ENCODE data around the gene PTPRK.
"Not testable (repeated sequence)": the region's sequence is repeated elsewhere in the genome, so short reads cannot be mapped to it uniquely, and the experiment has no call there.

The PTPRK gene

DNA sequence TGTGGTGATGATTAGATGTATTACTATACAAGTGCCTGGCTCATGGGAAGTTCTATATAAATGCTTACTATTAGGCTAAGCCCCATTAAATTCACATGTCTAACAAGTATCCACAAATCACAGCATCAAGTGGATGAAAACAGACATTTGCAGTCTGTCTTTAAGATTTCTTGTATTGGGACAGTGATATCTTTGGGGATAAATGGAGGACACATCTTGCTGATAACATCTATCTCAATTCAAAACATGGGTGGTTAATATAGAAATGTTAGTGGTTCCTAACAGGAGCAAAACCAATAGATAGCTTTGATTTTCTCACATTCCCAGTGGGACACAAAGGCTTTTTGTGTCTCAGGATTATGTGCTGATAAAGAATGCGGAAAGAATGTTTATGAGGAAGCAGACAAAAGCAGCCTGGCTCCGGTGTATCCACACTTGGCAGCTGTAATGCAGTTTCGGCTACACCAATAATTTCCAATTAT, 29.3 kb downstream of the PTPRK start:
- peak; percentile 85 for DNase-seq (ENCODE audit: low spot score)

DNA sequence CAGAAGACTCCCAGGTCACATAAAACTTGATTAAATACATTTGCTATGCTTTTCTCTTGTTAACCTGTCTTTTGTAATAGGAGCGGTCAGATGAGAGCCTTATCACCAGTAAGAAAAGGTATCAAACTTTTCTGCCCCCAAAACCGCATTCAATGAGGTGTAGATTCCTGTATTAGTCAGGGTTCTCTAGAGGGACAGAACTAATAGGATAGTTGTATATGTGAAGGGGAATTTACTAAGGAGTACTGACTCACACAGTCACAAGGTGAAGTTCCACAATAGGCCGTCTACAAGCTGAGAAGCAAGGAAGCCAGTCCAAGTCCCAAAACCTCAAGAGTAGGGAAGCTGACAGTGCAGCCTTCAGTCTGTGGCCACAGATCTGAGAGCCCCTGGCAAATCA, 32.7 kb downstream of the PTPRK start:
- no peak for DNase-seq (ENCODE audit: low spot score)

DNA sequence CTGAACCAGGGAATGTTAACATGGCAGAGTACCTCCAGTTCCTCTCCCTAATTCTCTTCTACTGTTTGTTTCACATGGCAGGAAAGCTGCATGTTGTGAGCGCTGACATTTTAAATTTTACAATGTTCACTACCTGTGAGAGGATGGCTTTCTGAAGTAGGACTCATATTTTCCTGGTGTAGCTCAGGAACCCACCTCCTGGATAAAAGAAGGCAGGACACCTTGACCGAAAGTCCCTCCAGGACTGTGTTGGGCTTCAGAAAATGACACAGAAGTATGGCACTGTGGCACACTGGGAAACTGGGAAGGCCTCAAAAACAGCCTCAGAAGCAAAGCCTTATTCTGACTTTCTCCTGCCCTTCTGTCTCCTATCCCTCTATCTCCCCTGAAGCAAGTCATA, 33.3 kb downstream of the PTPRK start:
- no peak for DNase-seq (ENCODE audit: low spot score)

DNA sequence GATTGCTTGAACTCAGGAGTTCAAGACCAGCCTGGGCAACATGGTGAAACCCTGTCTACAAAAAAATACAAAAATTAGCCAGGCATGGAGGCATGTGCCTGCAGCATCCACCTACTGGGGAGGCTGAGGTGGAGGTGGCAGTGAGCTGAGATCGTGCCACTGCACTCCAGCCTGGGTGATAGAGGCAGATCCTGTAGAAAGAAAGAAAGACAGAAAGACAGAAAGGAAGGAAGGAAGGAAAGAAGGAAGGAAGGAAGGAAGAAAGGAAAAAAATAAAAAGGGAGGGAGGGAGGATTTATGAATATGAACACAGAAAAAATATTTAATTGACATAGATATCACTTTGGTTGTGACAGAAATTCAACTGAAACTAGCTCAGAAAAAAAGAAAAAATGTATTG, 33.8 kb downstream of the PTPRK start:
- not testable (repeated sequence) for DNase-seq (ENCODE audit: low spot score)

DNA sequence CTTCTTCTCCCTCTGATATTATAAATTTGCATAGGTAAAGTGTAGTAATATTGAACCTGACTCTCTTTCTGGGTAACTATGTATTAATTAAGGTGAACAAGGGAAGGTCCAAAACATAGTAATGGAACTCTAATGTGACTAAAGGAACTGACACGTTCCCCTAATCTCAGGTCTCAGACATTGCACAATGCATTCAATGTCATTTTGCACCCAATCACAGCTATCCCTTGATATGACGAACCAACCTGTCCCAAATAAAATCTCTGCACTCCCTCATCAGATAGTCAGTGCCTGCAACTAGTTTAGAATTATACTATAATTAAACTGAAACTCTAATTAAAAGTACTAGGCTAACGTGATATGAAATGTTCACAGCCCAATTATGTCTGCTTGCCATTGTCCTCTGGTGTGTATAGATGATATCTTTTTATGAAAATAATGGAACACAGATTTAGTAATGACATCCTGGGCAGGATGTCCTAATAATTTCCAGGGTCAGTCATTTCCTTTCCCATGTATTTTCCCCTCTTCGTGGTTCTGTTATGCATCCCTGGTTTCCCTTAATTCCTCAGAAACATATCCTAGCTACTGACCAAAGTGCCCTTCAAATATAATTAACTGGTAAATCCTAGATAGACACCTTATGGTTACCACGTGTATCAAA, 36.8 kb downstream of the PTPRK start:
- peak; percentile 31 for DNase-seq (ENCODE audit: low spot score)

DNA sequence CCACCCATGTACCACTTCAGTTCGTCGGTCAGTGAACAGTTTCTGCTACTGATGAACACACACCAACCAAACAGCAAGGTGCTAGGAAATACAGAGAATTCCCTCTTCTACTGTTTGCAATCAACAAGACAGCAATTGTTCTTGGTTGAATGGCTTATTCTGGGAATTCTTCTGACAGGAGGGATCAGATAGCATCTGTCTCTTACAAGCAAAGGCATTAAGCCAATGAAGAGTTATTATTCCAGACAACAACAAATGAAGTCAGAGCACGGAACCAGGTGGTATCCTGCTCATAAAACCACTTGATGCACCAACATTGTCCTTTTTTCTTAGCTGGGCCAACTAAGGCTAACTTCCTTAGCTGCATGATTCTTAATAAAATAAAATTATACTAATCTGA, 37.8 kb downstream of the PTPRK start:
- peak; percentile 98 for DNase-seq (ENCODE audit: low spot score)

DNA sequence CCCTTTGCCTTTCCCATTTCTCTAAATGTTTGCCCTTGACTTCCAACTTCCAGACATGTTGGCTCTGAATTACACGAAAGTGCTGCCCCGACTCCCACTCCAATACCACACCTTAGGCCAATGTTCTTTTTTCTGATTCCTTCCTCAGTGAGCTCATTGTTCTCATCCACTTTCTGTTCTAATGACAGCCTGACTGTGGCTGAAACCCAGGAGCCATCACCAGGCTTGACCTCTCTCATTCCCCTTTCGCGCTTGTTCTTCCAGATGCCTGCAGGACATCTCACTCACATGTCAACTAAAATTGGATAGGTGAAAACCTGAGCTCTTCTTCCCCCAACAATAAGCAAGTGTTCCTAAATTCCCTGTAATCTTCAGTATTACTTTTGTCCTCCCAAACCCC, 40.4 kb downstream of the PTPRK start:
- no peak for DNase-seq (ENCODE audit: low spot score)

DNA sequence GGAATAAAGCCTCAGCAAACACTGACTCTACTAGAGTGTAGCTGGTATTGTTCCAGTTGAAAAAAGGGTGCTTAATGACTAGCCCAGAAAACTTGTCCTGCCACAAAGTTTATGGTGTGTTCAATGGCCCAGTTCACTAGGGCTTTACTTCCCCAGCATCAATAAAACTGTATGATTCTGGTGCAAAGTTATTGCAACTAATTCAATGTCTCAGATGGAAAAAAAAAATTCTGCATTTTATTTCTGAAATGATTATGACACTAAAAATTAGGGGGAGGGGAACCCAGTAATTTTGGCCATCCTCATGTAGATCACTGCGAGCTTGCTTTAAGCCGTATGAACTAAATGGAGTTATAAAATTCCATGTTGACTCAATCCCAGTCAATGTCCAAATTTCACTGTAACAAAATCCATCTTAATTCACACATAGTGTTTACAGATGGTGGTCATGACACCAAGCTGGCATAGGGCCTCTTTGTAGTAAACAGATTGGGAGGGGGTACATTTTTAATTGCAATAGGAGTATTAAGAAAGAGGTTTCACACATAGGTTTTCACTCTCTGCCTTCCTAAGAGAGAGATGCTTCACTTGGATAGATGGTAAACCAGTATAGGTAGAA, 41.2 kb downstream of the PTPRK start:
- peak; percentile 17 for DNase-seq (ENCODE audit: low spot score)

DNA sequence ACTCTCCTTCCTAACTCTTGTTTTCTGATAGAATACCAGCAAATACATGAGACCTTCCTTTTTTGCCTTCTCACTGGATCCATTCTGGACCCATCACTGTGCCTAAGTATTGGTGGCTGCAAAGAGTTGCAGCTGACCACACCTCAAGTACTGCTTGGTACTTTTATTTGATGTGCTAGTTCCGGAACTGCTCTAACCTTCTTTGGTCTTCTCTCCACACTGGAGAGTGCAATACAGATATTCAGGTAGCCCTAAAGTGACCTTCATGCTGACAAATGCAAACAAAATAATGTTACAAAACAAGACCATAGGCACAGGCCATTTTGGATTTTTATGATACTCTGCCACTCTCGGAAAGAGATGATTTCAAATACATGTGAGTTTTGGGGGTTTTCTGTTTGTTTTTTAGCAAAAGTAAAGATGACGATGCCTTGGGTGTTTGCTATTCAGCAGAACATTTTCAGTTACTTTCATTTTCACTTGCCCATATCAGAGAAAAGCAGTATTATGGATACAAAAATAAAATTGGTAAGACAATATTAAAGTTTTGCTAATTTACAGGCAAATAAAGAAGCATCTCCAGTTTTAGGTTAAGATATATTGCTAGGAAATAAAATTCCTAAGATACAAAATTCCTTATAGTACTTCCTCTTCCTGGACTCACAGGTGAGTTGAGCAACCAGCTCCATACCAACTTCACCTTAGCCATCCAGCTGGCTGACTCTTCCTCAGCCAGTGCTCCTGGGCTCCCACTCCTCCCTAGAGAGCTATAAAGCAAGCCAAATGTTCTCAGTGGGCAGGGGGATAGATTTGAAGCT, 42.0 kb downstream of the PTPRK start:
- peak; percentile 31 for DNase-seq (ENCODE audit: low spot score)

DNA sequence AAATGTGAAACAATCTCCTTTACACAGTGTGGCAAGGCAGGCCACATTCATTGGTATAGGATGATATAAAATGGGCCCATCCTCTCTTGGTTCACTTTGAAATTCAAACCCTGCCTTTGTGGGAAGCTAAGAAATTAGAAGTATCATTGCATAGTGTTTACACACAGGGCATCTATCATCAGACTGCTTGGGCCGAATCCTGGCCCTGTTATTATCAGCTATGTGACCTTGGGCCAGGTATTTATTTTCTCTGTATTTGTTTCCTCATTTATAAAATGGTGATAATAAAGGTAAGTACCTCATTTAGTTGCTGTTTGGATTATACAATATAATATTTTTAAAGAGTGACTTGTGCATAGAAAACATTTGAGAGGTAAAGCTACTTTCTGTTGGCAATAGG, 45.5 kb downstream of the PTPRK start:
- no peak for DNase-seq (ENCODE audit: low spot score)

DNA sequence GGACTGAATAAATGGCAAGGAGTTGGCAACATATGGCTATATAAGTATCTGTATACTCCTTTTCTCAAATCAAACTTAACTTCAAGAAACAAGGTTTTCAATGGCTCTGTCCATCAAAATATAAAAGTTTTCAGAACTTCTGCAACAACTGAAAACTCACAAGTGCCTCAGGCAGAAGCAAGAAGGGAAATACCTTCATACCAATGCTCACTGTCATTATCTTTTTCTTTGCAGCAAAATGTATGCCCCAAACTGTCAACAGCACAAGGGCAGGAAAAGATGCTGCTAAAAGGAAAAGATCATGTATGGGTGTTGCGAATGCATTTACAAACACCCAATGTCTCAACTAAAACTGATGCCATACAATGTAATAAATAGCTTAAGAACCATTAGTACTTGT, 45.9 kb downstream of the PTPRK start:
- peak; percentile 12 for DNase-seq (ENCODE audit: low spot score)

DNA sequence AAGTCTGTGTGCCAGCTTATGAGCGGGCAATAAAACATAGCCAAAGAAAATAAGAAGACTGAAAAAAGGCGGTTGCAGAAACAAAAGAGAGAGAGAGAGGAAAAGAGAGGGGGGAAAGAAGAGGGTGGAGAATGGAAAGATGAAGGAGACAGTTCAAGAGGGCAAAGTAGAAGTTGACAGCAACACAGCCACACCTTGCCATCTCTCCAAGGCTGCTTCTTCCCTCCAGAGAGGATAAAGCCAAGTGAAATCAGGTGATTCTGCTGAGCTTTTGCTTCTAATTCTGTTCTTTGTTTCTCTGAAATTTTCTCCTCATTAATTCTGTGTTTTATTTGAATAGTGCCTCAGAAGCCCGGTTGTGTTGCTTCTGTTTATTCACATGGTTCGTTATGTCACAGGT, 48.5 kb downstream of the PTPRK start:
- DNase-seq (ENCODE audit: low spot score), result peak; percentile 28

DNA sequence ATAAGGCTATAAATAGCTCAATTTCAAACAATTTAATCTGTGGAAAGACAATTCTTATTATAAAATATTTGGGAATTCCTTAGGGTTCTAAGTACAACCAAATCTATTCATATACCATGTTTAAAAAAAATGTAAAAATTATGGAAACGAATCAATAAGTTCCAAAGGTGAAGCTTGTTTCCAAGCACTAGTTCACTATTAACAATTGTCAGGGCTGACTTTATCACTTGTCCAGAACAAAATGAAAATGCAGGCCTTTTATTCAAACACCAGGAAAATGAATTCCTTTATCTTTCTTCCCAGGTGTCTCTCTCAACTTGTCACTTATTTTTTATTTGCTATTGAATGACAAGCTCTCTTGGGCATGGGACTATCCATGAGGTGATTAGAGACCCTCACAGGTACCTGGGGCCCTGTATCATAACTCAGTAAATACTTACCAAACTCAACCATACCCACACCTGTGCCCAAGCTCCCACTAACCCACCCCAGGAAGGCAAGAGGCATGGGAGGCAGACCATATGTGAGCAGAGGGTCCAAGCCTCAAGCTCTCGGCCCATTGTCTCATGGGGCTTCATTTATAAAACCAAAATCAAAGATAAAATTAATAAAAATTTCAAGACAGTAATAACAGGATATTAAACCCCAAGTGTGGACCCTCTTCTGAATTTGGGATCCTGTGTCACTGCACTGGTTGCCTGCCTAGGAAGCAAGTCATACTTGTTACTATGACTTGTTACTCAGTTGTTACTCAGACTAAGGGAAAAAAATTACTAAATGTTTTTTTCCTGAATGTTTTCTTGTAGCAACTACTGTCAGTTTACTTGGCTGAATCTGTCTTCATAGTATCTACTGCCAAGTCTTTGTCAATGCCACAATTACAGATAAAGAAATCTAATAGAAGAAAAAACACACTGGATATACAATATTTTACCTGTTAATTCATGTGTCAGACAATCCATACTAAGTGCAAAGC, 54.7 kb downstream of the PTPRK start:
- DNase-seq (ENCODE audit: low spot score), result no peak

DNA sequence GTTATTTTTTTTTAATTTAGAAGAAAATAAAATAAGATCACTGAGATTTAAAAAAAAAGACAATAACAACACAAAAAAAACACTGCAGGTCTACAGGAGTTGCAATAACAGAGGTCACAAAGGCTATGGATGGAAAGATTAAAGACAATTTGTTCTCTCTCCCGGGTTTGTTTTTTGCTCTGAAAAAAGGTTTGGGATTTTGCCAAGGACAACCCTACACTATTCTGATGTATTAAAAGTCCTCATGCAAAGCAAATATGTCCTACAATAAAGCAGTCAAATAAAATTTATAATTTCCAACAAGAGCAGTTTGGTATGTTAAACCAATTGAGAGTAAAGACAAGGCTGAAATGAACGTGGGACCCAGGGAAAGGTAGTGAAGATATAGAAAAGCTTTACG, 55.6 kb downstream of the PTPRK start:
- peak; percentile 20 for DNase-seq (ENCODE audit: low spot score)

DNA sequence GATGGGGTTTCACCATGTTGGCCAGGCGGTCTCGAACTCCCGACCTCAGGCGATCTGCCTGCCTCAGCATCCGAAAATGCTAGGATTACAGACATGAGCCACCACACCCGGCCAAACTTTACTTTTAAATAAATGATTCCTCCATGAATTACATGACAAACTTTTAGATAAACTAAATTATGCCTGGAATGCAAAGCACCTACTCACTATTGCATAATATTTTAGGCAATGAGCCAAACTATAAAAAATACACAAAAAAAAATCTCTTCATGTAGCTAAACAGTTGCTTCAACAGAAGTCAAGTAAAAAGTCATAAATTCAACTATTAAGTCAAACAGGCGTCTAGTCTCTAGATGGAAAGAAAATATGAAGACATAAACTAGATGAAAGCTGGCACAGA, 56.5 kb downstream of the PTPRK start:
- no peak for DNase-seq (ENCODE audit: low spot score)

DNA sequence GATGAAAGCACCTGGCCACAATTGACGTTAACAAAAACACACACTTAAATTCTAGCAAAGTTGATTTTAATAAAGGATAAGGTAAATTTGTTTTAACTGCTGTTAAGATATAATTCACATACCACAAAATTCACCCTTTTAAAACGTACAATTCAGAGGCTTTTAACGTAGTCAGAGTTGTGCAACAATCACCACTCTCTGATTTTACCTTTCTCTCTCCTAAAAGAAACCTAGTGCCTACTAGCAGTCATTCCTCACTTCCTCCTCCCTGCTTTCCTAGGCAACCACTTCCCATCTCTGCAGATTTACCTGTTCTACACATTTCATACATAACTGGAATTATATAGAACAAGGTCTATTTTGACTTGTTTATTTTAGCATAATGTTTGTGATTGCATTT, 58.9 kb downstream of the PTPRK start:
- no peak for DNase-seq (ENCODE audit: low spot score)

DNA sequence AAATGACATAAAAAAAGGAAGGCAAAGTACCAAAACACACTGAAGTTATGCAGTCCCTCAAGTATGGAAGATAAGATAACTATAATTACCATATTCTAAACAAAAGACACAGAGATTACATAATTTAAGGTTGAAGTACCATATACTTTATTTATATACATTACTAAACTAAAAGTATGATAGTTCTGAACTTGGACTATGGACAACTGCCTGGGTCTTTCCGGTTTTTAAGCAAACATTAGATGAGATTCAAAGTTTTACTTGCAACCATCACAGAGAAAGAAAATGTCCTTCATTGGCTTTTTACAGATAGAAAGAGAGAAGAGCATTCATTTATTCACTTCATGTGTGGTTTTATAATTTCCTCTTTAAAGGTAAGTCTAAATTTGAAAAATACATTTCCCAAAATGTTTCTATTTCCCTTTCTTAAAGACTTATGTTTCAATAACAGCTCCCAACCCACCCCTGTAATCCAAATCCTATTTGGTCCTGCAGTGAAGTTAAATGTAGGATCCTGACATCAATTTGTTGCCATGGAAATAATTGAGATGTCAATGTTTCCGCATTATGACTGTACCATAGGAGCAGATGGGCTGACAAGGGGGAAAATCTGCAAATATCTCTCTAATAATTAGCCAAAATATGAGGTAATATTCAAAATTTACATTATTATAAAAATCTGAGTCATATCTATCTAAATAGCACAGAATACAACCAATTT, 63.7 kb downstream of the PTPRK start:
- DNase-seq (ENCODE audit: low spot score), result no peak

DNA sequence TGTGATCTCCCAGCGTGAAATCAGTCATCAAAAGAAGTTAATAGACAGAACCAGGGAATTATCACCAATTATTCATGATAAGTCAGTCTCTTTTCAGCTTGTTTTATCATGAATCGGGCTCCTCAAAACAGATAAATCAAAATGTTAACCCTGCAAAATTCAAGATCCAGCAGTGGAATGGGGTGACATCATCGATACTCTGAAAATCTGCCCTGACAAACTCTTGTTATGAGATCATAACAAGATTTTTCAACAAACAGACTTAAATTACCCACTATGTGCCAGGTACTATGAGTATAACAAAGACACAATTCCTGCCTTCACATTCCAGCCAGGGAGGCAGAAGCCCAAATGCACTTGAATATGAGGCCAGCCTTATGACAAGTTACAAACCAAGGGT, 64.4 kb downstream of the PTPRK start:
- DNase-seq (ENCODE audit: low spot score), result no peak

DNA sequence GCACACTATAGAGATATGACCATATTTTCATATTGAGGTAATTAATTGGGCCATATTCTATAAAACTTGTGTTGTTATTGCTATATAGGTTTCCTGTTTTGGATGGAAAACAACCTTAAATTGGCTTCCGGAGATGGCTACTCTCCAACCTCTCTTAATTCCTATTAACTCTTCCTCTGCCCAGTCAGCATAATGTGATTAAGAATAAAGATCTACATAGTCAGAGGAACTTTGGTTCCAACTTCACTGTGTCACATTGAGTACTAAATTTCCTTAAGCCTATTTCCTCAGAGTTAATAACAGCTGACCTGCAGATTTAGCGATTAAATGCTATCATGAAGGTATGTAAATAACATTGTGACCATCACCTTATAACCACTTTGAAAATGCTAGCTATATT, 67.7 kb downstream of the PTPRK start:
- DNase-seq (ENCODE audit: low spot score), result no peak

DNA sequence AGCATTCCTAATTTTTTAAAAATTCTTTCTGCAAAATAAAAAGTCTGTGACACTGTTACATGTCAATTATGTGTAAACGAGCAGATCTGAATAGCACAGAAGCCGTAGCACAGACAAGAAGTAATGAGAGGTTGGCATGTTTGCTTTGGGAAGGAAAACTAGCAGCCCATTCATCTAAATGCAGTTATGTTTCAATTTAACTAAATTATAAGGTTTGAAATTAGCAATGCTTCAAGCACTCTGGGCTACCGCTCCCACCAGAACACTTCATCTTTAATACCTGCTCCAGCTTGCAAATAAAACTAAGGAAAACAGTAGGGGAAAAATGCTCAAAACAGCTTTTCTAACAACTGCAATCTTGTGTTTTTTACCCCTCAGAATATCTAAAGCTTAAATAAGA, 73.9 kb downstream of the PTPRK start:
- DNase-seq (ENCODE audit: low spot score), result no peak

DNA sequence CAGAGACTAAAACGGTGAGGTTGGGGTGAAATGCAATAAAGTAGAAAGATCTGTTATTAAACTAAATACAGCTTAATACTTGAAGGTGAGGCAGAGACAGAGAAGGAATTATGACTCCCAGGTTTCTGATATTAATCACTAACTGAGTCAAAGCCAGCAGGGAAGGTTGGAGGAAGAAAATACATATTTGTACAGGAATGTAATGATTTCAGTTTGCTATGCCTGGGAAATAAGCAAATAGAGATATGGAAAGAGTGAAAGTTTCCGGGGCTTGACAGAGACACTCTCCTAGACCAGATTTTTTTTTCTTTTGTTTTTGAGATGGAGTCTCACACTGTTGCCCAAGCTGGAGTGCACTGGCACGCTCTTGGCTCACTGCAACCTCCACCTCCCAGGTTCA, 76.8 kb downstream of the PTPRK start:
- DNase-seq (ENCODE audit: low spot score), result no peak
